IPS DF 19.7 (cell line): ENCODE data around the gene ALX4.

Source experiments
- DNase-seq: peaks from one replicate; pipeline ENCODE4 v3.0.0-alpha.2; 2013; ENCODE audit warnings: low read depth, low spot score

The ALX4 gene

GRCh38 chr11:44267750-44268613 is 42.0 kb downstream of the ALX4 start:
- no peak for DNase-seq

GRCh38 chr11:44267006-44267749 is 42.8 kb downstream of the ALX4 start:
- no peak for DNase-seq

GRCh38 chr11:44266056-44266780 is 43.7 kb downstream of the ALX4 start:
- DNase-seq: peak; percentile 15

- DNase-seq: no peak
Measured at GRCh38 chr11:44264761-44265160, 45.2 kb downstream of the ALX4 start.

- DNase-seq: no peak
Measured at GRCh38 chr11:44264438-44264749, 45.5 kb downstream of the ALX4 start.

- no peak for DNase-seq
Measured at GRCh38 chr11:44263738-44264437, 46.1 kb downstream of the ALX4 start.

- no peak for DNase-seq
Measured at GRCh38 chr11:44261800-44262591, 47.9 kb downstream of the ALX4 start.

- DNase-seq: no peak
Measured at GRCh38 chr11:44260081-44260480, 49.9 kb downstream of the ALX4 start.

GRCh38 chr11:44258839-44259420 is 51.0 kb downstream of the ALX4 start:
- no peak for DNase-seq

- no peak for DNase-seq
Measured at GRCh38 chr11:44258190-44258489, 51.8 kb downstream of the ALX4 start.

- DNase-seq: no peak
Measured at GRCh38 chr11:44257338-44258189, 52.4 kb downstream of the ALX4 start.

GRCh38 chr11:44256673-44257291 is 53.2 kb downstream of the ALX4 start:
- DNase-seq: no peak

- DNase-seq: no peak
Measured at GRCh38 chr11:44255406-44256071, 54.4 kb downstream of the ALX4 start.

- no peak for DNase-seq
Measured at GRCh38 chr11:44252999-44253602, 56.8 kb downstream of the ALX4 start.

GRCh38 chr11:44250421-44250820 is 59.5 kb downstream of the ALX4 start:
- DNase-seq: no peak

GRCh38 chr11:44248109-44248508 is 61.8 kb downstream of the ALX4 start:
- no peak for DNase-seq

GRCh38 chr11:44247508-44247907 is 62.4 kb downstream of the ALX4 start:
- DNase-seq: no peak

GRCh38 chr11:44246726-44247125 is 63.2 kb downstream of the ALX4 start:
- no peak for DNase-seq
